GM12801 (cell line): ENCODE results near the gene ANKRD33B.

Experiments
- TF ChIP-seq, protein P1 (sequence below): IDR thresholded peaks from one replicate; pipeline ENCODE4 v1.5.1; 2011; ENCODE audit warnings: control low read depth; ENCODE audit not compliant: insufficient read length; ENCODE audit errors: extremely low read depth

The ANKRD33B gene

GRCh38 chr5:10581424-10581748 lies 17.5 kb downstream of the ANKRD33B start:
- TF ChIP-seq, protein P1, sequence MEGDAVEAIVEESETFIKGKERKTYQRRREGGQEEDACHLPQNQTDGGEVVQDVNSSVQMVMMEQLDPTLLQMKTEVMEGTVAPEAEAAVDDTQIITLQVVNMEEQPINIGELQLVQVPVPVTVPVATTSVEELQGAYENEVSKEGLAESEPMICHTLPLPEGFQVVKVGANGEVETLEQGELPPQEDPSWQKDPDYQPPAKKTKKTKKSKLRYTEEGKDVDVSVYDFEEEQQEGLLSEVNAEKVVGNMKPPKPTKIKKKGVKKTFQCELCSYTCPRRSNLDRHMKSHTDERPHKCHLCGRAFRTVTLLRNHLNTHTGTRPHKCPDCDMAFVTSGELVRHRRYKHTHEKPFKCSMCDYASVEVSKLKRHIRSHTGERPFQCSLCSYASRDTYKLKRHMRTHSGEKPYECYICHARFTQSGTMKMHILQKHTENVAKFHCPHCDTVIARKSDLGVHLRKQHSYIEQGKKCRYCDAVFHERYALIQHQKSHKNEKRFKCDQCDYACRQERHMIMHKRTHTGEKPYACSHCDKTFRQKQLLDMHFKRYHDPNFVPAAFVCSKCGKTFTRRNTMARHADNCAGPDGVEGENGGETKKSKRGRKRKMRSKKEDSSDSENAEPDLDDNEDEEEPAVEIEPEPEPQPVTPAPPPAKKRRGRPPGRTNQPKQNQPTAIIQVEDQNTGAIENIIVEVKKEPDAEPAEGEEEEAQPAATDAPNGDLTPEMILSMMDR: no peak

GRCh38 chr5:10581867-10582511 lies 18.1 kb downstream of the ANKRD33B start:
- TF ChIP-seq, protein P1: no peak

DNA sequence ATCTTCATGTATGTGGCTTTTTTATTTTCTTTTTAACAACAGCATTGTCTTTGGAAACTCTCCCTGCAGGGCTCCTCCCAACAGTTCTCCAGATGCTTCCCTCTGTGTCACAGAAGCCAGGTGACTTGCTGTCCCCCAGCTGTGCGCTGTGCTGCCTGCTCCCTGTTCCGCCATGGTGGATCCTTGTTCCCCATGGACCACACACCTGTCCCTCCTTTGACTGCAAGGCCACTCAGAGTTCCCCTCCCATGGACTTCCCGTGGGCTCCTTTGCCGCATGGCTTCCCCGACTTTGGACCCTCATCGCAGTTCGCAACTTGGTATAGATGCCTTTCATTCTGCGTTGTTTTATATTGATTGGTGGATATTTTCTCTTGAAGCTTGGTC lies 18.6 kb downstream of the ANKRD33B start:
- TF ChIP-seq, protein P1: no peak

GRCh38 chr5:10583663-10584572 lies 20.0 kb downstream of the ANKRD33B start:
- TF ChIP-seq, protein P1: no peak

- TF ChIP-seq, protein P1: no peak
These were observed 21.0 kb downstream of the ANKRD33B start for GRCh38 chr5:10584714-10585517.

DNA sequence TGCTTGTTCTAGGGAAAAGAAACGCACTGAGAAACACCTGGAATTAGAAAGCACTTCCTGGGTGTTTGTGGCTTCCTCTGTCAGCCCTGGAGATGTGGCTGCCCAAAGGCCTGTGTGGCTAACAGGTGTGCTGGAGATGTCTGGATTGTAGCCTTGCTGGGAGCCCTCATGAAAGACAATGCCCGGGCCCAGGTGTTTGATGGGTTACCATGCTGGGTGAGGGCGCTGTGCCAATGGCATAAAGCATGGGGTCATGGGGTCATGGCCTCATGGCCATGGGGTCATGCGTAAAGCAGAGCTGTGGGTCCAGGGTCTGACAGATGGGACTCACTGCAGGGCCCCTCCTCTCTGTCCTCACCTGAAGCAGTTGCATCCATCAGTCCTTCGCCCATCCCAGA lies 21.6 kb downstream of the ANKRD33B start:
- TF ChIP-seq, protein P1: no peak

GRCh38 chr5:10586008-10586407 lies 22.1 kb downstream of the ANKRD33B start:
- TF ChIP-seq, protein P1: no peak
